ENCODE data around the gene ICAM5.
"Not testable (repeated sequence)": the region's sequence is repeated elsewhere in the genome, so short reads cannot be mapped to it uniquely, and the experiment has no call there.

- not testable (repeated sequence) for TF ChIP-seq SIN3A (IDR thresholded peaks at IDR 0.05; ENCODE audit: low read depth); CTCF (IDR thresholded peaks at IDR 0.05 in 2 of 3, conservative IDR thresholded peaks at IDR 0.05 in 1 of 3; ENCODE audit: borderline replicate concordance in 1 of 3, insufficient read depth in 1 of 3, low read depth in 2 of 3, low read length in 2 of 3); POLR2AphosphoS5 (IDR thresholded peaks at IDR 0.05; ENCODE audit: low read depth, low read length); ZBTB33 (IDR thresholded peaks at IDR 0.05; ENCODE audit: extremely low read depth, insufficient replicate concordance, low read length); EZH2phosphoT487 (IDR thresholded peaks at IDR 0.05; ENCODE audit: borderline replicate concordance); POLR2A (IDR thresholded peaks at IDR 0.05; ENCODE audit: borderline replicate concordance, extremely low read depth, insufficient read depth, insufficient read length); SRF (IDR thresholded peaks at IDR 0.05; ENCODE audit: low read depth)
- TF ChIP-seq FOSL1 (IDR thresholded peaks at IDR 0.05; ENCODE audit: low read depth), result peak; percentile 50; the same call in 1 of the 2 replicates
Measured at GRCh38 chr19:10241826-10242449, 47.8 kb upstream of the ICAM5 start.

Data from HCT116 (cell line).